ENCODE data around the gene VWA7.

DNA sequence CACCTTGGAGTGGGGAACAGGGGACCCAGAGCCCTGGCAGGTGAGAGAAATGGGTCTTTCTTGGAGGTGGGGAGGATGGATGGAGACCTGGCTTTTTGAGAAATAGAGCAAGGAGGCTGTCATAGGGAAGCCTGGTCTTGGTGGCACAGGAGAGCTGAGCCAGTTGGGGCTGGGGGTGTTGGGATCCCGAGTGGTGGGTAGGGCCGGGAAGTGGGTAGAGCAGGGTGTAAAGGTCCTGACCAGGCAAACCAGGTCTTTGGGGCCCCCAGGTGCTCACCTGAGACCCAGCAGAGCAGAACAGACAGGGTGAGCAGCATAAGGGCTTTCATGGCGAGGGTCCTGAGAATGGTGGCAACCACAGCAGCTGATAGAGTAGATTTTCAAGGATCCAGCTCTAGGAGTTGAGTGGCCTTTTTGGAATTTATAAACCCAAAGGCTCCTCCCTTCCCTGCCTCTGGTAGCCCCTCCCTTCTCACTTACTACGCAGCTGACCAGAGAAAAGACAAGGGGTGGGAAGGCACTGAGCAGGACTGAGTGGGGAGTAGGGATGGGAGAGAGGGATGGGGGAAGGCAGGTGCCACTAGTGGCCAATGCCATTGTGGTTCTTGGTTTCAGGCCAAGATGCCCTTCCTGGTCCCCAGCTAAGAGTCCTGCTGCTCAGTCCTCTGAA lies 55.6 kb downstream of the VWA7 start, which contains the start of gene LY6G6C:
- TF ChIP-seq GLIS3 (CRISPR knock-in tag; IDR thresholded peaks at IDR 0.05), result no peak
- TF ChIP-seq, protein P1, sequence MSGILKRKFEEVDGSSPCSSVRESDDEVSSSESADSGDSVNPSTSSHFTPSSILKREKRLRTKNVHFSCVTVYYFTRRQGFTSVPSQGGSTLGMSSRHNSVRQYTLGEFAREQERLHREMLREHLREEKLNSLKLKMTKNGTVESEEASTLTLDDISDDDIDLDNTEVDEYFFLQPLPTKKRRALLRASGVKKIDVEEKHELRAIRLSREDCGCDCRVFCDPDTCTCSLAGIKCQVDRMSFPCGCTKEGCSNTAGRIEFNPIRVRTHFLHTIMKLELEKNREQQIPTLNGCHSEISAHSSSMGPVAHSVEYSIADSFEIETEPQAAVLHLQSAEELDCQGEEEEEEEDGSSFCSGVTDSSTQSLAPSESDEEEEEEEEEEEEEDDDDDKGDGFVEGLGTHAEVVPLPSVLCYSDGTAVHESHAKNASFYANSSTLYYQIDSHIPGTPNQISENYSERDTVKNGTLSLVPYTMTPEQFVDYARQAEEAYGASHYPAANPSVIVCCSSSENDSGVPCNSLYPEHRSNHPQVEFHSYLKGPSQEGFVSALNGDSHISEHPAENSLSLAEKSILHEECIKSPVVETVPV (CRISPR knock-in tag; IDR thresholded peaks at IDR 0.05), result no peak
- no peak for TF ChIP-seq OSR1 (CRISPR knock-in tag; IDR thresholded peaks at IDR 0.05)
- TF ChIP-seq ISL1 (CRISPR knock-in tag; IDR thresholded peaks at IDR 0.05), result no peak
- TF ChIP-seq TCF4 (CRISPR knock-in tag; IDR thresholded peaks at IDR 0.05; ENCODE audit: borderline replicate concordance), result no peak
- TF ChIP-seq PATZ1 (CRISPR knock-in tag; IDR thresholded peaks at IDR 0.05; ENCODE audit: borderline replicate concordance), result no peak
- TF ChIP-seq ZNF70 (CRISPR knock-in tag; IDR thresholded peaks at IDR 0.05), result no peak
- TF ChIP-seq ZFP3 (CRISPR knock-in tag; IDR thresholded peaks at IDR 0.05), result no peak
- TF ChIP-seq CREB5 (CRISPR knock-in tag; IDR thresholded peaks at IDR 0.05; ENCODE audit: low read depth), result no peak
- no peak for TF ChIP-seq SNAI2 (CRISPR knock-in tag; IDR thresholded peaks at IDR 0.05)
- no peak for TF ChIP-seq TSHZ2 (CRISPR knock-in tag; IDR thresholded peaks at IDR 0.05)
- TF ChIP-seq ZFP30 (CRISPR knock-in tag; IDR thresholded peaks at IDR 0.05), result no peak

Data from SK-N-SH treated with all-trans-retinoic acid at 6 μM for 48 hours (cell line).